H1 (cell line): ENCODE results near the gene RPTN. TPM values are rescaled to one million over a fixed set of nuclear protein-coding genes. Genes with fewer than 3 reads are reported as not detected.

Experiments
- CTCF ChIP-seq, 3 experiments: IDR thresholded peaks; 1 replicate in 2 of 3; 2 replicates in 1 of 3; pipeline versions ENCODE4 v1.5.1 to v1.6.1; 2011; ENCODE audit warnings: low read length in 3 of 3, mild to moderate bottlenecking in 3 of 3, inconsistent platforms in 2 of 3, low read depth in 1 of 3, moderate library complexity in 1 of 3; ENCODE audit not compliant: insufficient read depth in 1 of 3; ENCODE audit errors: control extremely low read depth in 1 of 3
- RXRA ChIP-seq: IDR thresholded peaks from 2 replicates; pipeline ENCODE4 v1.6.1; 2011; ENCODE audit warnings: low read depth, mild to moderate bottlenecking, low read length, moderate library complexity; ENCODE audit not compliant: insufficient read depth
- SRF ChIP-seq: IDR thresholded peaks from 2 replicates; pipeline ENCODE4 v1.6.1; 2011; ENCODE audit warnings: mild to moderate bottlenecking, low read depth, low read length, moderate library complexity
- polyA plus RNA-seq, 7 experiments: library from polyadenylated mRNA; depleted of rRNA in 3 of 7; stranded (reverse) in 5 of 7; unstranded in 2 of 7; fragments of >200 nt in 5 of 7; fragments of 200-250 nt in 2 of 7; gene quantifications; 1 replicate in 5 of 7; 2 replicates in 1 of 7; 4 replicates in 1 of 7; pipeline versions ENCODE4 v1.2.1 to v1.2.3, GENCODE V29; 2011 to 2013; ENCODE audit warnings: missing spikeins in 2 of 7, mixed read lengths in 2 of 7
- total RNA-seq: library from RNA; stranded (reverse); fragmentation: NEBNext Ultra II Directional; extraction: Animal tissue kit (Norgen Biotek cat#: 25700); gene quantifications from 2 replicates; pipeline ENCODE4 v1.2.1, GENCODE V29; 2021

RPTN gene
- total and polyA plus RNA-seq, 2 of the 8 experiments (the other 6 are each of a cell fraction or from before 2014, with no cell fraction given) = not detected

- TF ChIP-seq CTCF (IDR thresholded peaks at IDR 0.05; ENCODE audit: control extremely low read depth in 1 of 3, insufficient read depth in 1 of 3, low read depth in 1 of 3, low read length in 3 of 3) = no peak
- no peak for TF ChIP-seq SRF
- TF ChIP-seq RXRA = no peak
Observed at GRCh38 chr1:152104854-152105253, 54.2 kb downstream of the RPTN start (continued).

Other genes with a start within 250 kb of the RPTN start
- 8.6 and 11.2 TPM in 2 replicates for gene THEM4, start 249.7 kb downstream of the RPTN start, total RNA-seq
- 5.6 and 9.9 TPM in 2 replicates for gene THEM4, start 249.7 kb downstream of the RPTN start, polyA plus RNA-seq (2011; rRNA removed)
- gene S100A10, start 165.4 kb downstream of the RPTN start, total RNA-seq = 231 and 233 TPM in 2 replicates
- gene S100A10, start 165.4 kb downstream of the RPTN start, polyA plus RNA-seq (2011; rRNA removed) = 13.7 and 23.9 TPM in 2 replicates
- gene S100A11, start 122.2 kb downstream of the RPTN start, total RNA-seq = 120 and 124 TPM in 2 replicates
- gene S100A11, start 122.2 kb downstream of the RPTN start, polyA plus RNA-seq (2011; rRNA removed) = 249 and 343 TPM in 2 replicates
- not detected in 2 replicates for gene TCHHL1, start 70.2 kb downstream of the RPTN start, total RNA-seq
- not detected in 2 replicates for gene TCHHL1, start 70.2 kb downstream of the RPTN start, polyA plus RNA-seq (2011; rRNA removed)
- 0.06 and 0.07 TPM in 2 replicates for gene TCHH, start 43.8 kb downstream of the RPTN start, total RNA-seq
- gene TCHH, start 43.8 kb downstream of the RPTN start, polyA plus RNA-seq (2011; rRNA removed) = 0.02 and 0.03 TPM in 2 replicates
- gene HRNR, start 65.0 kb upstream of the RPTN start, total RNA-seq = not detected in 2 replicates
- gene HRNR, start 65.0 kb upstream of the RPTN start, polyA plus RNA-seq (2011; rRNA removed) = not detected in 2 replicates
- not detected in 2 replicates for gene FLG, start 166.0 kb upstream of the RPTN start, total RNA-seq
- gene FLG, start 166.0 kb upstream of the RPTN start, polyA plus RNA-seq (2011; rRNA removed) = not detected in 2 replicates
- not detected in 2 replicates for gene FLG2, start 200.8 kb upstream of the RPTN start, total RNA-seq
- gene FLG2, start 200.8 kb upstream of the RPTN start, polyA plus RNA-seq (2011; rRNA removed) = not detected in 2 replicates